ENCODE measurements around the gene SELENOS.
A peak's percentile ranks its signal among the peaks of the same experiment; 100 is the strongest.

Gene SELENOS

DNA sequence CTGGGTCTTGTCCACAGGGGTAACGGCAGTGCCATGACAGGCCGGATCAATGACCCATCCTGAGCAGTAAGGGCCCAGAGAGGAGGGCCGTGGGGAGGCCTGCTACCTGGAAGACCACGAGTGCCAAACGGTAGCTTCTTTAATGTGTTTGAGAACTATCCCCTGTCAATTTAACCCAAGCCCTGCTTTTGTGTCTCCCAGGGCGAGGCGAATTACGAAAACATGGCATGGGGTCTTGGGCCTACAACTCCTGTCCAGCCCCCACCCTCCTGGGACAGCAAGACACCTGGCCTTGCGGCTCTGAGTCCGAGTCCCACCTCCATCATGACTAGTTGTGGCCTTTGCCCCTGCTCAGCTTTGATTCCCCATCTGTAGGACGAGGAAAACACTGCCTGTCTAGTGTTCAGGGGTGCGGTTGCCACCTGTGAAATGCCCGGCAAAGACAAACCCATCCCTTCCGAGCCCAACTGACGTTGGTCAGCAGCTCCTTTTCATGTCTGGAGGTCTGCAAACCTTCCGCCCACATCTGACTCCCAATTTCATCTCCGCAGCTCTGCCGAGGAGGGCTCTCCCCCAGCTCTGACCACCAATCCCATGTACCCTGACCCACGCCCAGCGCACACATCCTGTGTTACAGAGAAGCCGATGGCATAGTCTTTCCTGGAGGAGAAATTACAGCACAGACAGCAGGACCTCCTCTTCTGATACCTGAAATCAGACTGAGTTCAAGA lies 46.7 kb upstream of the SELENOS start:
- Histone ChIP-seq H3K9ac (ENCODE audit: low read length) (no peak overlapping the region), H3K79me1 (ENCODE audit: low read length) (no peaks in the 10 kb centered on the region), H3K23ac (ENCODE audit: low read length) (no peak overlapping the region), H3K4ac (ENCODE audit: low read depth, low read length) (no peak overlapping the region), H3K27ac (ENCODE audit: low read depth, low read length) (no peak overlapping the region), H2BK15ac (replicated peaks; ENCODE audit: low read depth) (no peak overlapping the region), H3K27me3 (ENCODE audit: insufficient read depth, low read length, poor library complexity) (no peaks in the 10 kb centered on the region), H3K18ac (ENCODE audit: low read length) (no peak overlapping the region), H2AK5ac (ENCODE audit: low read length) (no peak overlapping the region), H4K8ac (ENCODE audit: low read depth, low read length) (no peak overlapping the region), H3K36me3 (ENCODE audit: control insufficient read depth, insufficient read depth, low read length) (no peaks in the 10 kb centered on the region), H3K4me3 (ENCODE audit: low read length) (no peak overlapping the region), H4K5ac (ENCODE audit: low read length) (no peak overlapping the region), H3K79me2 (ENCODE audit: control insufficient read depth, insufficient read depth, low read length) (no peaks in the 10 kb centered on the region), H2BK5ac (ENCODE audit: low read length) (no peak overlapping the region), H3K4me2 (ENCODE audit: low read length) (no peak overlapping the region), H3K4me1 (ENCODE audit: control insufficient read depth, low read depth, low read length) (no peaks in the 10 kb centered on the region), H3K56ac (ENCODE audit: low read length) (no peak overlapping the region), H2BK120ac (ENCODE audit: low read depth, low read length) (no peak overlapping the region)
- no CpG with 5 or more reads among the region's 21 CpGs for WGBS (ENCODE audit: extremely low coverage, insufficient coverage, low lambda C conversion rate)
- DNase-seq = no peak

DNA sequence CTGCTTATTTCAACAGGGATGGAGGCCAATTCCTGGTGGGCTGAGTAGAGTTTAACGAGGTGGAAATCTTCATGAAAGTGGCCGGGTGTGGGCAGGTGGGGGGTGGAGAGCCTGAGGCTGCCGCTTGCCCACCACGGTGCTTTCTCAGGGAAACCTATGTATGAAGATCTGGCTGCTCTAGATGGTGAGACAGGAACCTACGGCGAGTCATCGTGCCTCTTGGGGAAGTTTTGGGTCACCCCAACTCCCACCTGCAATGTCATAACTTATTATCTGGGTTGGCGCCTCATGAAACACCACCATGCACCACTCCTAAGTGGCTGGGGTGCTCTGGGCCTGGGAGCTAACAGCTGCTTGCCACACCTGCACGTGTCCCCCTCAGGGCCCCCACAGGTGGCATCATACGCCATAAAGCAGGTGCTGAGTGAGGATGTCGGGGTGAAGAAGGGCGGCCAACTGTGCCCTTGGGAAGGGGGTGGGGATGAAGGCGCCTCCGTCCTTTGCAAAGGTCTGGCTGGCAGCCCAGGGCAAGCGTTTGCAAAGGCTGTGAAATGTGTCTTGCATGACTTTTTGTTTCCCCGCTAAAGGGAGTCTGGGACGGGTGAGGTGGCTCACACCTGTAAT lies 45.7 kb upstream of the SELENOS start:
- WGBS (ENCODE audit: extremely low coverage, insufficient coverage, low lambda C conversion rate) = no CpG with 5 or more reads among the region's 17 CpGs
- no peak for DNase-seq
- H3K9ac ChIP-seq (ENCODE audit: low read length) = no peak overlapping the region
- H2BK120ac ChIP-seq (ENCODE audit: low read depth, low read length) = no peak overlapping the region
- H3K4me1 ChIP-seq (ENCODE audit: control insufficient read depth, low read depth, low read length) = no peaks in the 10 kb centered on the region
- no peak overlapping the region for H3K27ac ChIP-seq (ENCODE audit: low read depth, low read length)
- no peaks in the 10 kb centered on the region for H3K79me2 ChIP-seq (ENCODE audit: control insufficient read depth, insufficient read depth, low read length)
- no peak overlapping the region for H4K5ac ChIP-seq (ENCODE audit: low read length)
- H3K56ac ChIP-seq (ENCODE audit: low read length) = no peak overlapping the region
- no peaks in the 10 kb centered on the region for H3K36me3 ChIP-seq (ENCODE audit: control insufficient read depth, insufficient read depth, low read length)
- no peak overlapping the region for H3K4me2 ChIP-seq (ENCODE audit: low read length)
- H2BK15ac ChIP-seq (replicated peaks; ENCODE audit: low read depth) = no peak overlapping the region
- H2BK5ac ChIP-seq (ENCODE audit: low read length) = no peak overlapping the region
- H3K4me3 ChIP-seq (ENCODE audit: low read length) = no peak overlapping the region
- H3K18ac ChIP-seq (ENCODE audit: low read length) = no peak overlapping the region
- H3K27me3 ChIP-seq (ENCODE audit: insufficient read depth, low read length, poor library complexity) = no peaks in the 10 kb centered on the region
- no peak overlapping the region for H3K23ac ChIP-seq (ENCODE audit: low read length)
- no peak overlapping the region for H2AK5ac ChIP-seq (ENCODE audit: low read length)
- no peak overlapping the region for H4K8ac ChIP-seq (ENCODE audit: low read depth, low read length)
- H3K79me1 ChIP-seq (ENCODE audit: low read length) = no peaks in the 10 kb centered on the region
- H3K4ac ChIP-seq (ENCODE audit: low read depth, low read length) = no peak overlapping the region

DNA sequence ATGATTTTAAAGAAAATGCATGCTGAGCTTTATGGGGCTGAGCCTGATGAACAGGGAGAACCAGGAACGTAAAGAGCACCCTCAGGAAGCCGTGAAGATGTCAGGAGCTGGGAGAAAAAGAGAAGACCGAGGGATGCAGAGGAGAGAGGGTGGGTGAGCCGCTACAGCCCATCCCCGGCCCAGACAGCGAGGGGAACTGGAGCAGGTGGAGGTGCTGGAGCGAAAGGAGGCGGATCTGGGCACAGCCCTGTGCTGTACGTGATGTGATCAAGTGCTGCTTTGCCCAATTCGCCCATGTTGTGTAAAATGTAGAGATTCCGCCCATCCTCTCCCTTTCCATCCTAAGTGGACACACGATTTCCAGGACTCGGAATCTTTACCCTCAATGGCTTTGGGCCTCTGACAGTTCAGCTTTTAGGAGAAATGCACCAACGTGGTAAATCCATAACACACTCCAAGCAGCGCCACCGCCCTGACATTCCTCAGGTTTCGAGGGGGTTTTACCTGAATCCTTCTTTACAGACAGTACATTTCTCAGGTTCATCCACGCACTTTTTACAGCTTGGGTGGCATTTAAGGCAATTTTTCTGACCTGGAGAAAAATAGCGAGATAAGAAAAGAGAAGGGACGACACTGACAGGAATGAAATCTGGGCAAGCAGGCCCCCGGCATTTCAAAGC lies 44.9 kb upstream of the SELENOS start:
- H3K4ac ChIP-seq (ENCODE audit: low read depth, low read length) = no peak overlapping the region
- H3K36me3 ChIP-seq (ENCODE audit: control insufficient read depth, insufficient read depth, low read length) = no peaks in the 10 kb centered on the region
- H3K4me2 ChIP-seq (ENCODE audit: low read length) = no peak overlapping the region
- no peak overlapping the region for H3K56ac ChIP-seq (ENCODE audit: low read length)
- H4K8ac ChIP-seq (ENCODE audit: low read depth, low read length) = no peak overlapping the region
- no peak overlapping the region for H3K27ac ChIP-seq (ENCODE audit: low read depth, low read length)
- no peak overlapping the region for H2BK120ac ChIP-seq (ENCODE audit: low read depth, low read length)
- H3K18ac ChIP-seq (ENCODE audit: low read length) = no peak overlapping the region
- H2BK15ac ChIP-seq (replicated peaks; ENCODE audit: low read depth) = no peak overlapping the region
- H3K79me1 ChIP-seq (ENCODE audit: low read length) = no peaks in the 10 kb centered on the region
- no peaks in the 10 kb centered on the region for H3K4me1 ChIP-seq (ENCODE audit: control insufficient read depth, low read depth, low read length)
- no CpG with 5 or more reads among the region's 21 CpGs for WGBS (ENCODE audit: extremely low coverage, insufficient coverage, low lambda C conversion rate)
- no peaks in the 10 kb centered on the region for H3K27me3 ChIP-seq (ENCODE audit: insufficient read depth, low read length, poor library complexity)
- no peak overlapping the region for H4K5ac ChIP-seq (ENCODE audit: low read length)
- no peak for DNase-seq
- no peak overlapping the region for H3K9ac ChIP-seq (ENCODE audit: low read length)
- no peak overlapping the region for H3K23ac ChIP-seq (ENCODE audit: low read length)
- H3K4me3 ChIP-seq (ENCODE audit: low read length) = no peak overlapping the region
- H2BK5ac ChIP-seq (ENCODE audit: low read length) = no peak overlapping the region
- H2AK5ac ChIP-seq (ENCODE audit: low read length) = no peak overlapping the region
- no peaks in the 10 kb centered on the region for H3K79me2 ChIP-seq (ENCODE audit: control insufficient read depth, insufficient read depth, low read length)

DNA sequence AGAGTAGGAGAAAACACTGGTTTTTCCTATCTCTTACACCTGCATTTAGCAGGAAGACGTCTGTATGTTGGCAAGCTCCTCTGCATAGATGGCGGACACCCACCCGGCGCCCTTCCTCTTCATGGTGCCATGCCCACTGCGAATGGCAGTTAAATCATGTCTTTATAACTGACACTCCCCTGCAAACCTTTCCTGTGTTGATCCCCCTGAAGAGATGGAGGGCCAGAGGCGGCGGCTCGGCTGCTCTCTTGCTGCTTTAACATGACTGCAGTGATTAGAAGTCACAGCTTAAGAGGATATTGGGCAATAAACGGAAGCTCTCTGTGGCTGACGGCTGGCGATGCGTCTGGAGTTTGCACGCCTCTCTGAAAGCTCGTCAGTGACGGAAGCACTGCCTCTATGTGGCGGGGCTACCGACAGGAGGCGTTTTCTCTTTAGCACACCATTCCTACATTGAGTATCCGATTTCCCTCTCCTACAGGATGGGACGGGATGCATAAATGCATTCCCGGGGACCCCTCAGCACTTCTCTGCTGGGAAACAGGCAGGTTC lies 43.3 kb upstream of the SELENOS start:
- Histone ChIP-seq H2BK5ac (ENCODE audit: low read length) (no peak overlapping the region), H3K4ac (ENCODE audit: low read depth, low read length) (no peak overlapping the region), H4K8ac (ENCODE audit: low read depth, low read length) (no peak overlapping the region), H3K27ac (ENCODE audit: low read depth, low read length) (no peak overlapping the region), H3K18ac (ENCODE audit: low read length) (no peak overlapping the region), H2AK5ac (ENCODE audit: low read length) (no peak overlapping the region), H2BK15ac (replicated peaks; ENCODE audit: low read depth) (no peak overlapping the region), H4K5ac (ENCODE audit: low read length) (no peak overlapping the region), H3K23ac (ENCODE audit: low read length) (no peak overlapping the region), H3K4me2 (ENCODE audit: low read length) (no peak overlapping the region), H2BK120ac (ENCODE audit: low read depth, low read length) (no peak overlapping the region), H3K4me3 (ENCODE audit: low read length) (no peak overlapping the region), H3K36me3 (ENCODE audit: control insufficient read depth, insufficient read depth, low read length) (no peaks in the 10 kb centered on the region), H3K27me3 (ENCODE audit: insufficient read depth, low read length, poor library complexity) (no peaks in the 10 kb centered on the region), H3K56ac (ENCODE audit: low read length) (no peak overlapping the region), H3K79me1 (ENCODE audit: low read length) (no peaks in the 10 kb centered on the region), H3K4me1 (ENCODE audit: control insufficient read depth, low read depth, low read length) (no peaks in the 10 kb centered on the region), H3K9ac (ENCODE audit: low read length) (no peak overlapping the region), H3K79me2 (ENCODE audit: control insufficient read depth, insufficient read depth, low read length) (no peaks in the 10 kb centered on the region)
- DNase-seq = peak; percentile 84
- WGBS (ENCODE audit: extremely low coverage, insufficient coverage, low lambda C conversion rate) = no CpG with 5 or more reads among the region's 21 CpGs

DNA sequence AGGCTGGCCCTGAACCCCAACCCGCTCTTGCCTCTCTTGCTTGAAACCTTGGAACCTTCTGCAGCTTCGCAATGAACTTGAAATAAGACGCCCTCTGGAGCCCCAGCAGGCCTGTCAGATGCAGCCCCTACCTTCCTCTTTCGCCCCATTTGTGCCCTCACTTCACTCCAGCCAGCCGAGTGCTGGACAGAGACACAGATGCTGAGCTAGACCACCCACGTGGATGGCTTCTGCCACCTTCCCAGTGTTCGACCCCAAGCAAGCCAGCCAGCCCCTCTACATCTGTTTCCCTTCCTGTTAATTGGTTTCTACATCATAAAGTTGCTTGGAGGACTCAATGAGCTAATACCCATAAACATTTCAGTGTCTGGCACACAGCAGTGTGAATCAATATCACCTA lies 41.6 kb upstream of the SELENOS start:
- Histone ChIP-seq H3K4ac (ENCODE audit: low read depth, low read length) (no peak overlapping the region), H3K23ac (ENCODE audit: low read length) (no peak overlapping the region), H2BK5ac (ENCODE audit: low read length) (no peak overlapping the region), H3K9ac (ENCODE audit: low read length) (no peak overlapping the region), H3K27me3 (ENCODE audit: insufficient read depth, low read length, poor library complexity) (no peaks in the 10 kb centered on the region), H2AK5ac (ENCODE audit: low read length) (no peak overlapping the region), H3K27ac (ENCODE audit: low read depth, low read length) (no peak overlapping the region), H3K4me3 (ENCODE audit: low read length) (no peak overlapping the region), H4K5ac (ENCODE audit: low read length) (no peak overlapping the region), H3K4me1 (ENCODE audit: control insufficient read depth, low read depth, low read length) (no peaks in the 10 kb centered on the region), H3K56ac (ENCODE audit: low read length) (no peak overlapping the region), H3K79me1 (ENCODE audit: low read length) (no peaks in the 10 kb centered on the region), H3K36me3 (ENCODE audit: control insufficient read depth, insufficient read depth, low read length) (no peaks in the 10 kb centered on the region), H3K4me2 (ENCODE audit: low read length) (no peak overlapping the region), H3K18ac (ENCODE audit: low read length) (no peak overlapping the region), H4K8ac (ENCODE audit: low read depth, low read length) (no peak overlapping the region), H2BK15ac (replicated peaks; ENCODE audit: low read depth) (no peak overlapping the region), H2BK120ac (ENCODE audit: low read depth, low read length) (no peak overlapping the region), H3K79me2 (ENCODE audit: control insufficient read depth, insufficient read depth, low read length) (no peaks in the 10 kb centered on the region)
- WGBS (ENCODE audit: extremely low coverage, insufficient coverage, low lambda C conversion rate) = no CpG with 5 or more reads among the region's 7 CpGs
- DNase-seq = peak; percentile 7

Measured in mesendoderm (in vitro differentiated cells).